Fibroblast of the aortic adventitia (primary cell): ENCODE measurements around the gene ERC1. TPM values are rescaled to one million over a fixed set of nuclear protein-coding genes. Genes with fewer than 3 reads are reported as not detected.
A peak's percentile ranks its signal among the peaks of the same experiment; 100 is the strongest.

Experiments used
- DNase-seq: peaks from one replicate; pipeline ENCODE4 v3.0.0-alpha.2; 2010; ENCODE audit warnings: low read depth
- H3K4me3 ChIP-seq: 2 replicates; pipeline ENCODE4 v1.5.1; 2011; ENCODE audit warnings: low read depth, mild to moderate bottlenecking, control low read depth, low read length, moderate library complexity
- total RNA-seq: library from RNA; depleted of rRNA; stranded (reverse); fragments of >200 nt; gene quantifications from 2 replicates; pipeline ENCODE4 v1.2.3, GENCODE V29; 2012; ENCODE audit warnings: low replicate concordance
- TF ChIP-seq, protein P1 (sequence below): IDR thresholded peaks from 2 replicates; pipeline ENCODE4 v1.5.1; 2011; ENCODE audit warnings: mild to moderate bottlenecking, low read length, control low read depth, inconsistent platforms; ENCODE audit not compliant: insufficient read depth

ERC1 gene
- total RNA-seq, 1 donor: 50.9 TPM

GRCh38 chr12:1463073-1463905, 472.3 kb downstream of the ERC1 start:
- TF ChIP-seq, protein P1, sequence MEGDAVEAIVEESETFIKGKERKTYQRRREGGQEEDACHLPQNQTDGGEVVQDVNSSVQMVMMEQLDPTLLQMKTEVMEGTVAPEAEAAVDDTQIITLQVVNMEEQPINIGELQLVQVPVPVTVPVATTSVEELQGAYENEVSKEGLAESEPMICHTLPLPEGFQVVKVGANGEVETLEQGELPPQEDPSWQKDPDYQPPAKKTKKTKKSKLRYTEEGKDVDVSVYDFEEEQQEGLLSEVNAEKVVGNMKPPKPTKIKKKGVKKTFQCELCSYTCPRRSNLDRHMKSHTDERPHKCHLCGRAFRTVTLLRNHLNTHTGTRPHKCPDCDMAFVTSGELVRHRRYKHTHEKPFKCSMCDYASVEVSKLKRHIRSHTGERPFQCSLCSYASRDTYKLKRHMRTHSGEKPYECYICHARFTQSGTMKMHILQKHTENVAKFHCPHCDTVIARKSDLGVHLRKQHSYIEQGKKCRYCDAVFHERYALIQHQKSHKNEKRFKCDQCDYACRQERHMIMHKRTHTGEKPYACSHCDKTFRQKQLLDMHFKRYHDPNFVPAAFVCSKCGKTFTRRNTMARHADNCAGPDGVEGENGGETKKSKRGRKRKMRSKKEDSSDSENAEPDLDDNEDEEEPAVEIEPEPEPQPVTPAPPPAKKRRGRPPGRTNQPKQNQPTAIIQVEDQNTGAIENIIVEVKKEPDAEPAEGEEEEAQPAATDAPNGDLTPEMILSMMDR: no peak
- peak; percentile 77 for DNase-seq
- H3K4me3 ChIP-seq: no peak overlapping the region

GRCh38 chr12:1464925-1465324, 473.9 kb downstream of the ERC1 start:
- DNase-seq: no peak
- no peak overlapping the region for H3K4me3 ChIP-seq
- TF ChIP-seq, protein P1: no peak

DNA sequence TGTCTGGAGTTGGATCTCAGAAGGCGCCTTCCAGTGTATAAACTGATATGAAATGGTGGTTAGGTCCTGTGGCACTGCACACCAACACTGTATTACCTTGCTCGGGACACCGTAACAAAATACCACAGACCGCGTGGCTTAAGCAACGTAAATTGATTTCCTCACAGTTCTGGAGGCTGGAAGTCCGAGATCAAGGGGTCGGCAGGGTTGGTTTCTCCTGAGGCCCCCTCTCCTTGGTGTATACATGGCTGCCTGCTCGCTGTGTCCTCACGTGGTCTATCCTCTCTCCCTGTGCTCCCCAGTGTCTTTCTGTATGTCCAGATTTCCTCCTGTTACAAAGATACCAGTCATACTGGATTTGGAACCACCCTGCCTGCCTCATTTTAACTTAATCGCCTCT, 475.0 kb downstream of the ERC1 start:
- TF ChIP-seq, protein P1: no peak
- H3K4me3 ChIP-seq: no peak overlapping the region
- DNase-seq: no peak

DNA sequence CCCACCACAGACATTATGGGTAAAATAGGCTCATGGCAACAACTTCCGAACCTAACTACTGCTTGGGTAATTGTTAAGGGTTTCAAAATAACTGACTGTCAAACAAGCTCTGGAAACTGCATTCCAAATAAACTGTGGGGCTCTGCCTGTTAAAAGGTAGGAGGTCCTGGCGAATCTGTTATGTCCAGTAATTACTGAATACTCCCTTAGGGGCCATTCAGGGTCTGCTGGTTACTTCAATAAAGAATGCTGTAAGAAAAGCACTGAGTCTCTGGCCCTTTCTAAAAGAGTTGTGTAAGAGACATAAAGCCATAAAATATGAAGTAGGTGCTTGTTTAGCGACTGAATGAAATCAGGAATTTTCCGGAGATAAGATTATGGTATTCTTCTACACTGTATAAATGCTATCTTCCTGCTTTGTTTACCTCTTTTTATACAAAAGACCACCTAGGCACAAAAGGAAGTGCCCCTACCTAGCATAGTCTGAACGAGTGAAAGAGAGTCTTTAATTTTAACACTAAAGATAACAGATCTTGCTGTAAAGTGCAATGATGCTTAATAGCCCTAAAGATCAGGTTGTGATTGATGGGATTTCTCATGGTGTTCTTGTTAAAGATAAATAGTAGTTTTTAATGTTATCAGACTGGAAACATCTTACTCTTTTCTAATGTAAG, 475.6 kb downstream of the ERC1 start:
- no peak overlapping the region for H3K4me3 ChIP-seq
- TF ChIP-seq, protein P1: no peak
- DNase-seq: no peak

DNA sequence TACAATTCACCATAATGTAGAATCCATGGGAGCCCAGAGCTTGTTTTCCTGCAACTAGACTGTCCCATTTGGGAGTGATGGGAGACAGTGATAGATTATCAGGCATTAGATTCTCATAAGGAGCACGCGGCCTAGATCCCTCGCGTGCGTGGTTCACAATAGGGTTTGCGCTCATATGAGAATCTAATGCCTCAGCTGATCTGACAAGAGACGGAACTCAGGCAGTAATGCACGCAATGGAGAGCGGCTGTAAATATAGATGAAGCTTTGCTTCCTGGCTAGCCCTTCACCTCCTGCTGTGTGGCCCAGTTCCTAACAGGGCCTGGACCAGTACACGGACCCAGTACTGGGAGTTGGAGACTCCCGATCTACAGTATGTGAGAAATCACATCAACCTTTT, 476.7 kb downstream of the ERC1 start:
- DNase-seq: no peak
- TF ChIP-seq, protein P1: no peak
- H3K4me3 ChIP-seq: no peak overlapping the region

DNA sequence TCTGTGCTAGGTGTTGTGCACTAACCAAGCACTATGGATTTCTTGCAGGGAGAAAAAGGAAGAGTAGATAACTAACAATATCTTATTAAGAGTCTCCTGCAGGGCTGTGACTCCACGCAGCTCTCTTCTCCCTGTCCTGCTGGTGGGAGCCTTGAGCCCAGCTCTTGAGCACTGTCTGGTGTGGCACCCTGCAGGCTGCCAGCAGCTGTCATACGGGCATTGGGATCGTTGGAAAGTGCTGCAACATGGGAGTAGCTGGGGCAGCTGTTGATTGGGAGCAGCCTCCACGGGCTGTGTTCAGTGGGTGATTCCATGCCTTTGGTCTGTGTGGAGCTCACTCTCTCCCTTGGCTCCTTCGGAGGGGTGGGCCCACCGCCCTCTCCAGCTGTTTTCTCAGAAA, 478.0 kb downstream of the ERC1 start:
- no peak for DNase-seq
- no peak overlapping the region for H3K4me3 ChIP-seq
- TF ChIP-seq, protein P1: no peak
